ENCODE measurements around the gene PCMT1.

Gene PCMT1

GRCh38 chr6:149825292-149825691 lies 75.8 kb downstream of the PCMT1 start:
- DNase-seq (ENCODE audit: low read depth, low spot score): no peak
- TF ChIP-seq CTCF (IDR thresholded peaks at IDR 0.05; ENCODE audit: low read depth, low read length): no peak
- H3K4me3 ChIP-seq (ENCODE audit: low read depth, low read length): no peak overlapping the region
- in situ Hi-C loops (cut with HindIII; ENCODE audit: low sequenced_read_pairs): no loop called here

DNA sequence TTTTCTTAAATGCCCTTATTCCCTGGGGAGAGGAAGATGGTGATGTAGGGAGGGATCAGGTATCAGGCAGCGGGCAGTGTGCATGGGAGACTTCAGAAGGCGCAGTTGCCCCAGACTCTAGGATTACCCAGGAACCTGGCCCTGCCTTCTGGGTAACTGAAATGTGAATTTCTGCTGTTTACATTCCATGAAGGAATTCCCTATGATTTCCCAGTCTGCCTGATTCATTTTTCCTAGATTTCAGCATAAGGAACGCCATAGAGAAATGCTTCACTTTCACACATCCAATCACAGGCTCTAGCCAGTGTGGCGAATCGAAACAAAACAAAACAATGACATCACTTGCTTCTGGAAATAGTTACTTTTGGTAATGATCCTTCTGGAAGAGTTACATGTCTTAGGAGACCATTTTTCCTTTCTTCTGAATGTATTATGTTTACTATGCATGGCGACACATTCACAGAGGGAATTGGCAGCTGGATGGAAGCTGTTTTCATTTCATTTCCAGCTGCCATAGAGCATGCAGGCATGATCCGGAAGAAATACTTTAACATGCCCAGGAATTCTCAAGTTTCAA lies 81.3 kb downstream of the PCMT1 start:
- no peak overlapping the region for H3K4me3 ChIP-seq (ENCODE audit: low read depth, low read length)
- in situ Hi-C loops (cut with HindIII; ENCODE audit: low sequenced_read_pairs): no loop called here
- peak; percentile 38 for DNase-seq (ENCODE audit: low read depth, low spot score)
- no peak for TF ChIP-seq CTCF (IDR thresholded peaks at IDR 0.05; ENCODE audit: low read depth, low read length)

DNA sequence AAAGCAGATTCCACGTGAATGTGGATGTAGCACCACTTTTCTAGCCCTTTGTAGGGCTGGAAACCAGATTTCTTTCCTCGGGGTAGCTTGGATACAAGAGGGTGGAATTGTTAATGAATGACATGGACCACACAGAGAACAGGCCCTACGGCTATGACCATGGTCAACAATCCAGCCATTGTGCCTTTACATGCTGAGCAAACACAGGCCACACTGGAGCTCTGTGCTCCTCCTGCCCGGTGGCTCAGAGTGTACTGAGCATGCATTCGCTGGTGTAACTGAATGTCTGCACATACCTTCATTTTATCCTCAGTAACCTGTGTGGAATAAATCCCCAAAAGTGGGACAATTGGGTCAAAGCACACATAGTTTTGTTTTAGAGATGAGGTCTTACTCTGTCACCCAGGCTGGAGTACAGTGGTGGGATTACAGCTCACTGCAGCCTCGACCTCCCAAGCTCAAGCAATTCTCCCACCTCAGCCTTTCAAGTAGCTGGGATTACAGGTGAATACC lies 81.8 kb downstream of the PCMT1 start:
- no peak for DNase-seq (ENCODE audit: low read depth, low spot score)
- in situ Hi-C loops (cut with HindIII; ENCODE audit: low sequenced_read_pairs): no loop called here

GRCh38 chr6:149833651-149834050 lies 84.1 kb downstream of the PCMT1 start:
- H3K4me3 ChIP-seq (ENCODE audit: low read depth, low read length): no peak overlapping the region
- TF ChIP-seq CTCF (IDR thresholded peaks at IDR 0.05; ENCODE audit: low read depth, low read length): no peak
- no peak for DNase-seq (ENCODE audit: low read depth, low spot score)
- in situ Hi-C loops (cut with HindIII; ENCODE audit: low sequenced_read_pairs): no loop called here

More for the DNA sequence above, 81.8 kb downstream of the PCMT1 start:
- no peak overlapping the region for H3K4me3 ChIP-seq (ENCODE audit: low read depth, low read length)
- no peak for TF ChIP-seq CTCF (IDR thresholded peaks at IDR 0.05; ENCODE audit: low read depth, low read length)

DNA sequence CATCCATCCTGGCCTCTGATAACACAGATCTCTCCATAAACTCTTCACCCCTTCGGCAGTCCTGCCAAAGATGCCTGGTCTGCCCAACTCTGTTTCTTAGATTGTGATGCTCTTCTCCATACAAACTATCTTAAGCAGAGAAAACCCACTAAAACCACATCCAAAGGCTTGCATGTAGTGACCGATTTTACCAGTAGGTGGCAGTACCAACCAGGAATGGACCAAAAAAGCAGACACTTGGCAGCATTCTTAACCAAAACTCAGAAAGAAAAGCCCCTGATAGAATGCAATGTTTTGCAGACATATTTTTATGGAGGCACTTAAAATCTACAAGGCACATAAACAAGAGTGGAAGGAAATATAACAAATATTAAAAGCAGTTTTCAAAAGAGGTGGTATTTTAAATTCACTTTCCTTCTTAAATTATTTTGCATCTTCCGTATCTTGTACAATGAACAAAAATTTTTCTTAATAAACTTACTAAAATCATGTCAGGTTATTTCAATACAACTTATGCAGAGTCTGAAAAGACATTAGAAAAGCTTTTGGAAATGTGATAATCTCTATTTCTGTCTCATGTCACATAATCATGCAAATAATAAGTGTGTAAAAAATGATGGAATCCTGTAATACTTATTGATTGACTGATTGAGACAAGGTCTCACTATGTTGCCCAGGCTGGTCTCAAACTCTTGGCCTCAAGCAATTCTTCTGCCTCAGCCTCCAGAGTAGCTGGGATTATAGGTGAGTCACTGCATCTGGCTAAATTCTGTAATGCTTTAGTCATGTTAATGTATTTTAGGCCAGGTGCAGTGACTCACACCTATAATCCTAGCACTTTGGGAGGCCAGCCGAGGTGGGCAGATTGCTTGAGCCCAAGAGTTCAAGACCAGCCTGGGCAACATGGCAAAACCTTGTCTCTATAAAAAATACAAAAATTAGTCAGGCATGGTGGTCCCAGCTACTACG lies 85.3 kb downstream of the PCMT1 start:
- no peak overlapping the region for H3K4me3 ChIP-seq (ENCODE audit: low read depth, low read length)
- in situ Hi-C loops (cut with HindIII; ENCODE audit: low sequenced_read_pairs): no loop called here
- DNase-seq (ENCODE audit: low read depth, low spot score): peak; percentile 77
- peak; percentile 81 for TF ChIP-seq CTCF (IDR thresholded peaks at IDR 0.05; ENCODE audit: low read depth, low read length)

DNA sequence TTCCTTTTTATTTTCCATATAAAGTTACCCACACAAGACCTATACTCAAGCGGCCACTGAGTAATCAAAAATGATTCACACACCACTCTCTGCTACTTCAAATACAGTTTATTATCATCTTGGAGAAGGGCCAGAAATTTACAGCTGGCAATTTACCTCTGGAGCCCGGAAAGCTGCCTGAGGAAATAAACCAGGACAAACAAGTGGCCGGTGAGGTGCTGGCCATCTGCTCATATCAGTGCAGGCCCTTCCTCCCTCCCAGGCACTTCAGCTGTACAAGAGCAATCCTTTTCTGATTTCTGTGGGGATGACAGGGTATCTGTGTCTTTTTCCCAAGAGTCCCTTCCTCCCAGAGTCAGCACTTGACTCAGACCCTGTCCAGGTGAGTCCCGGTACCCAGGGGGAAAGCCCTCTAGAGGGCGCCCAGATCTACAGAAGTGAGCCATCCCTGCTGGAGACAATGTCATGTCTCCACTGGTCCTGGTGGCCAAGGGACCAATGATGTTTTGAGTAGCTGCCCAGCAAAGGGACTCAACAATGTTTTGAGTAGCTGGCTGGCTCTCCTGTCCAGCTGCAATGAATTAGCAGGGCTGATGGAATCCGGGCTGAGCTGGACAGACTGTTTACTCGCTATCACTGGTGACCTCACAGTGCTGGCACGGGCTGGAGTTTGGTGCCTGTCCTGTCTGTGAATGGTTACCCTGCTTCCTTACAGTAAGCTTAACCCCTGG lies 91.0 kb downstream of the PCMT1 start:
- in situ Hi-C loops (cut with HindIII; ENCODE audit: low sequenced_read_pairs): no loop called here
- peak; percentile 67 for DNase-seq (ENCODE audit: low read depth, low spot score)
- peak; percentile 84 for TF ChIP-seq CTCF (IDR thresholded peaks at IDR 0.05; ENCODE audit: low read depth, low read length)
- H3K4me3 ChIP-seq (ENCODE audit: low read depth, low read length): no peak overlapping the region
